Inflammatory macrophage (primary cell): ENCODE measurements around the gene PHKG2.

Source experiments
- DNase-seq, 2 donors: peaks; one replicate each; pipeline ENCODE4 v3.0.0-alpha.2; 2020 to 2022

Gene PHKG2

DNA sequence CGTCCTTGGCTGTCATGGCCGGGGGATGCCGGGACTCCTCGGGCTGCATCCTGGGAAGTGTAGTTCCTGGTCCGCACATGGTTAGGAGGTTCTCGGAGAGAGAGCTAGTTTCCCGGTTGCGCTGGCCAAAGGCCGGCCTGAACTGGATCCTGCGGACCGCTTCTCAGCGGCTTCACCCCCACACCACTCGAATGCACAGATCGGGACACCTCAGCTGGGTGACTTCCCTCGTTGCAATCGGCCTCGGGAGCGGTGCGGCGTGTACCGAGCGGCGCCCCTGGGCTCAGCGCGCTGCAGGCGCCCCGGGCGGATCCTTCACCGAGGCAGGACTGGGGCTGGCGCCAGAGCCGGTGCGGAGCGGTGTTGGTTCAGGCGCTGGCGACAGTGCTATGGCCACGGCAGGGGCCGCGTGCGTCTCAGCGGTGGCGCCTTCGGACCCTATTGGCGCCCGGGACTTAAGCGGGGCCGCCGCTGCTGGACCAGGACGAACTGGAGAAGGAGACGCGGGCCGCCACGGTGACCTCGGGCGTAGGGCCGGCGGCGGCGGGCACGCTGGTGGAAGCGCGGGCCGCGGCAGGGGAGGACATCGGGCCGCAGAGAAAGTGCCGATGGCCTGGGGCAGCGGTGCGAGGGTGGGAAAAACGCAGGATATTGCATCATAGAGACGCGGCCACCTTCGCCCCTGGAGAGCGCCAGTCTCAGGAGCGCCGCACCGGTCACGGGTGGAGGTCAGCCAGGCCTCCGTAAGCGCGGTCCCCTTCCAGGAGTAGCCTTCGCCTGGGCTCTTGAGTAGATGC is 27.4 kb downstream of the PHKG2 start:
- peak; percentile 72 to 82 for DNase-seq

DNA sequence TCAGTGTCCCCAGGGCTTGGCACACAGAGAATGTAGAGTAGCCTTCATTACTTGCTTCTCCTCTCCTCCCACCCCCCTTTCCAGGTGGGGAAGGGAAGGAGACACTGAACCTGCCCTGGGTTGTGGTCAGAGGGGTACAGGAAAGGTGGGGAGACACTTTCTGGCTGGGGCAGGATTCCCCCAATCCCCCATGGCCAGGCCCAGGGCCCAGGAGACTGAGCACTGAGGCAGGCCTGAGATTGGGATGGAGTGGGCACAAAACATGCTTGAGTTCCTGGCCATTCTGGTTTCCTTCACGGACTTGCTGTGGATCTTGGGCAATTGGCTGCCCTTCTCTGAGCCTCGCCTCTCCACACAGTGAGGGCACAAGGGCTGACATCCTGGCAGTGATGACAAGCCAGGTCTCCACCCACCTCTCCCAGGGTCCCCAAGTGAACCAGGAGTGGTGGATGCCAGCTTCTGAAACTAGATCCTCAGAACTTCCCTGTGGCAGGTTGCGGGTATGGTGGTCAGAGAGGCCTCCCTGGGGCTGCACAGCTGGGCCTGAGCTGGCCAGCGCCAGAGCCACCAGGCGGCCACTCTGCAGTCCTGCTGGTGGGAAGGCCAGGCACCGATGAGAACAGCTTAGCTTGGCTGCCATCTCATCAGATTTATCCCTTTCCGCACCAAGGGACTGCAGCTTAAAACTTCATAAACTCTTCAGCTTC is 29.5 kb downstream of the PHKG2 start:
- DNase-seq = no peak

DNA sequence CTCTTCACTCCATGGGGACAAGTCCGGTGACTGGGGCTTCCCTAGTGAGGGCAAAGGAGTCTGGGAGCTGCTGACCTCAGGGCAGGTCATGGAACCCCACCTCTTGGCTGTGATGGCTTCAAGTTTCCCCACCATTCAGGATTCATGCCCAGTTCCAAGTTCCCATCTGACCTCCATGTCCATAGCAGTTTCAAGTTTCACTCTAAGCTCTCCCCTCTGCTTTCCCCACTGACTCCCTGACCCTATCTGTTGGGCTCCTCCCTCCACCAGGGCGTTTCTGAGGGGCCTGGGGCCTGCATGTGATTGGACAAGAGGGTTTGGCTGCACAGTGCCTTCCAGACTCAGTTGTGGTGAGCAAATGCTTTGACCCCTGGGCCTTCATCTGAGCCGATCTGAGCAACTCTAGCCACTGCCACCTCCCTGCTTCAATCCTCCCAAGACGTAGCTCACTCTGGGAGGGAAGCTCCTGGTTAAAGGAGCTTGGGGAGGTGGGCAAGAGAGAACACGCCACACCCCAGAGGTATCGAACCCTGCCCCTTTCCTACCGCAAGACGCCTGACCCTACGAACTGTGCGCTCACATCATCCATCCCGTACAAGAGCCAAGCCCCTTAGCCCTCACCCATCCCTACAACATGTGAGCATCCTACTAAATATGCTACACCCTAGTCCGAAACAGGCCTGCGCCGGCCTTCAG is 30.5 kb downstream of the PHKG2 start:
- DNase-seq = no peak

DNA sequence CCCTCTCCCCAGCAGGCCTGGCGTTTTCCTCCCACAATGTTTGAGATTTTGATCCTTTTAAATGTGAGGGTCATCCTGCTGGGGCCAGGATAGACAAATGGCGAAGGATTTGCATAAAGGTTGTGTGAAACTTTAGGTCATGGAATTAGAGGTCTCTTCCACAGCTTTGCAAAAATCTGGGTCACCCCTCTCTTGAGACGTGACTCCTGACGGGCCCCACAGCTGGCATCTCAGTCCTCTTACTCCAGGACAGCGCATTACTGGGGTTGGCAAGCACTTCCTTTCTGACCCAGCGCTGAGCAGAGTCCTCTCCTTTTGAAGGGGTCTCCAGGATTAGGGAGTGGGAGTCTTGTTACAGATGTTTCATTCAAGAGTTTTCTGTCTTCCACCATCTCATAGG is 31.4 kb downstream of the PHKG2 start:
- DNase-seq = no peak

DNA sequence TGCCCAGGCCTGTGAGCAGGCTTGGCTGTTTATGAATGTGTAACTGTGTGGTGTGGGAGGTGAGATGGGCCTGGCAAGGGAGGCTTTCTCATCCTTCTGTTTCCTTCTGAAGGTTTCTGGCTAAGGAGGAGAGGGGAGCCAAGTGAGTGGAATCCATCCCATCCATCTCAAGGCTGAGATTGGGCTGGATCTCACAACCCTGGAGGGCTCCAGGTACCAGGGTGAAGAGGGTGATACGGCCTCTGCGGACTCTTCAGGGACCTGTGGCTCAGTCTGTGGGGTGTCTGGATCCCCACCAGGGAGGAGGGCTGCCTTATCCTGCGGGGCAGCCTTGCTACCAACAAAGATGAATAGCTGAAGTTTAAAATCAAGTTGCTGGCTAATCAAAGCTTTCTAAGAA is 31.8 kb downstream of the PHKG2 start:
- no peak for DNase-seq

DNA sequence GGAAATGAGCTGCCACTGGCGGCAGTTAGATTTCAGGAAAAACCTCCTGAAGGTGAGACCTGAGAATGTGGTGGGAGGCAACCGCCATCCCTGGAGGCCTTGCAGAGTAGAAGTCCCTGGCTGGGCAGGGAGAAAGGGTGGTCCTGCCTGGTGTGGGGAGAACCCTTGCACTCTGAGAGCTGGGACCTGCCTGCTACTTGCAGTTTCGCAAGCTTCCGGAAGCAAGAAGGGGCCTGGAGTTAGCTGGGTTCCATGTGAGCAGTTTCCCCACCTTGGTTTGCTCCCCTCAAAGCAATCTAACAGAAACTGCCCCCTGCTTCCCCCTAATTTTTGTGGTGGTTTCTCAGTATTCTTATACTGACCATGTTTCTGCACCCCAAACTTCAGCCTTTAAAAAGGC is 32.3 kb downstream of the PHKG2 start:
- no peak for DNase-seq

DNA sequence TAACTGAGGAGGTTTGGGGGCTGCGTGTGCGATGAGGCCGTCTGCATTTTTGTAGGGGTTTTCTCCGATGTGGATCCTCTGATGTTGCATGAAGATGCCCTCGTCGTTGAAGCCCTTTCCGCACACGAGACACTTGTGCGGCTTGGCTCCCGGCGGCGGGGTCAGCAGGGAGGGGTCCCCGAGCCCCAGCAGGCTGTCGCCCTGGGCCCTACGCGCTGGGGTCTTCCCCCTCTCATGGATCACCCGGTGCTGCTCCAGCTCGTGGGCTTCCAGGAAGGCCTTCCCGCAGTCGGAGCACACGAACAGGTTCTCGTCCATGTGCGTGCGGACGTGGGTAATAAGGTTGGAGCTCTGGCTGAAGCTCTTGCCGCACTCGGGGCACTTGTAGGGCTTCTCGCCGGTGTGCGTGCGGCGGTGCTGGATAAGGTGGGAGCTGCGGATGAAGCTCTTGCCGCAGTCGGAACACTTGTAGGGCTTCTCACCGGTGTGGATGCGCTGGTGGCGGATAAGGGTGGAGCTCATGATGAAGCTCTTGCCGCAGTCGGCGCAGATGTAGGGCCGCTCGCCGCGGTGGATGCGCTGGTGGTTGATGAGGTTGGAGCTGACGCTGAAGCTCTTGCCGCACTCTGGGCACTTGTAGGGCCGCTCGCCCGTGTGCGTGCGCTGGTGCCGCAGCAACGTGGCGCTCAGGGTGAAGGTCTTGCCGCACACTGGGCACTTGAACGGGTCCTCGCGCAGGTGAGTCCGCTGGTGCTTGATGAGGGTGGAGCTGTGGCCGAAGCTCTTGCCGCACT is 34.5 kb downstream of the PHKG2 start:
- no peak for DNase-seq

DNA sequence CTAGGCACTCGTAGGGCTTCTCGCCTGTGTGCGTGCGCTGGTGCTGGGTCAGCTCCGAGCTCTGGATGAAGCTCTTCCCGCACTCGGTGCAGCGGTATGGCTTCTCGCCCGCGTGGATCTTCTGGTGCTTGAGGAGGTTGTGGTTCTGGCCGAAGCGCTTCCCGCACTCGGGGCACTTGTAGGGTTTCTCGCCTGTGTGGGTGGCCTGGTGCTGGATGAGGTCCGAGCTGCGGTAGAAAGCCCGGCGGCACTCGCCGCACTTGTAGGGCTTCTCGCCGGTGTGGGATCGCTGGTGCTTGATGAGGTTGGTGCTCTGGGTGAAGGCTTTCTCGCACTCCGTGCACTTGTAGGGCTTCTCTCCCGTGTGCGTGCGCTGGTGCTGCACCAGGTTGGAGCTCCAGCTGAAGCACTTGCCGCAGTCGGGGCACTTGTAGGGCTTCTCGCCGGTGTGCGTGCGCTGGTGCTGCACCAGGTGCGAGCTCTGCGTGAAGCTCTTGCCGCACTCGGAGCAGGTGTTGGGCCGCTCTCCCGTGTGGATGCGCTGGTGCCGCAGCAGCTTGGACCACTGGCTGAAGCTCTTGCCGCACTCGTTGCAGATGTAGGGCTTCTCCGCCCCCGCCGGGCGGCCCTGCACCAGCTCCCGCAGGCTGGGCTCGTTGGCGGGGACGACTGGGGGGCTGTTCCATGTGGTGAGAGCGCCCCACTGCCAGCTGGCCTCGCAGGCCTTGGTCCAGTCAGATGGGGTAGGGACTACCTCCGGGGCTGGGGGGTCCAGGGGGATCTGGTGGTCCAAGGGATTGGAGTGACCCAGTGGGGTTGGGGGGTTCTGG is 35.3 kb downstream of the PHKG2 start:
- no peak for DNase-seq

DNA sequence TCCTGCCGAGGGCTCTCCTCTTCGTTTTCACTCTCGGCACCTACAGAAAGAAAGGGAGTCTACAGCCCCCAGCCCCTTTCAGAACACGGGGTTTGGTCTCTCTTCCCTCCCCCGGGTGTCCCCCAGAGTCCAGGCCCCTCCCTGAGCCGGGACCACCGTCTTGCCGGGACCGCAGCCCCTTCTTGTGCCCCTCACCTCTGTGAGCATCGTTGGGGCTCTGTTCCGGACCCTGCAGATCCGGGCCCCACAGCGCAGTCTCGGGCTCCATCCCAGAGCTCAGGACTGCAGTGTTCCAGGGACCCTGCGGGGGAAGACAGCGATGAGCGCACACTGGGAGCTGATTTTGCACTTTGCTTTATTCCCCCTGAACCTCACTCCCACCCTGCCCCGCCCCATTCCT is 36.0 kb downstream of the PHKG2 start:
- no peak for DNase-seq

DNA sequence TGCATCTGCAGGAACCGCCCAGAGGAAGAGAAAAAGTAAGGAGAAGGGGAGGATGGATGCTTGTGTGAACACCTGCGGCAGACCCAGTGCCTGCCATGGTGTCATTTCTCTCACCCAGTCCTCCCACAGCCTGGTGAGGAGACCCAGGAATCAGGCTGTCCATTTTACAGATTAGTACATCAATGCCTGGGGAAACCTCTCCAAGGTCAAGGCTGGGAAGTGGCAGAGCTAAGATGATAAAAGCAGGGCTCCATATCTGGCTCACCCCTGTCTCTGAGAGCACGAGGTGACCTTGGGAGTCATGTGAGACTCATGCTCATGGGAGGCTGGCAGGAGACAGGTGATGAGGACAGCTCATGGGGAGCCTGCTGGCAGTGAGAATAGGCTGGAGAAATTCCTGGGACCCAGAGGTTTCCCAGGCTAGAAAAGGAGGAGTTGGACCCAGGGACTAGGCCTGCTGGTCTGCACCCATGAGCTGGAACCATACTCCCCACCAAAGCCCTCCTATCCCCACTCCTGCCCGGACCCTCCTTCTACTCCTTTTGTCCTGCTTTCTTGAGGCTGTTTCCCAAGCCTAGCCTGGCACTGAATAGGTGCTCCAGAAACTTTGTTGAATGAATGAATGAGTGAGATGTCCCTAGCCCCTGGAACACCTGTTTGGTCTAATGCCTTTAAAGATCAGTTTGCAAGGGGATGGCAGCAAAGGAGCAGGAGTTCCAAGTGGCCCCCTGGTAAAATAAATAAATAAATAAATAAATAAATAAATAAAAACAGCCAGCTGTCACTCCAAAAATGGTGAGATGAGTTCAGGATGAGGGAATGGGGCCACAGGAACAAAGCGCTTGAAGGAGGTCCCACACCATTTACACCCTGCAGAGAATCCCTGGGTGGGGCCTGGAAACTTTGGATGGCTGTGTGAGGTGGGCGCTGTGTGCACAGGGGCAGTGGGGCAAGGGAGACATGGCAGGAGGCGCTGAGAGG is 37.2 kb downstream of the PHKG2 start:
- DNase-seq = no peak

DNA sequence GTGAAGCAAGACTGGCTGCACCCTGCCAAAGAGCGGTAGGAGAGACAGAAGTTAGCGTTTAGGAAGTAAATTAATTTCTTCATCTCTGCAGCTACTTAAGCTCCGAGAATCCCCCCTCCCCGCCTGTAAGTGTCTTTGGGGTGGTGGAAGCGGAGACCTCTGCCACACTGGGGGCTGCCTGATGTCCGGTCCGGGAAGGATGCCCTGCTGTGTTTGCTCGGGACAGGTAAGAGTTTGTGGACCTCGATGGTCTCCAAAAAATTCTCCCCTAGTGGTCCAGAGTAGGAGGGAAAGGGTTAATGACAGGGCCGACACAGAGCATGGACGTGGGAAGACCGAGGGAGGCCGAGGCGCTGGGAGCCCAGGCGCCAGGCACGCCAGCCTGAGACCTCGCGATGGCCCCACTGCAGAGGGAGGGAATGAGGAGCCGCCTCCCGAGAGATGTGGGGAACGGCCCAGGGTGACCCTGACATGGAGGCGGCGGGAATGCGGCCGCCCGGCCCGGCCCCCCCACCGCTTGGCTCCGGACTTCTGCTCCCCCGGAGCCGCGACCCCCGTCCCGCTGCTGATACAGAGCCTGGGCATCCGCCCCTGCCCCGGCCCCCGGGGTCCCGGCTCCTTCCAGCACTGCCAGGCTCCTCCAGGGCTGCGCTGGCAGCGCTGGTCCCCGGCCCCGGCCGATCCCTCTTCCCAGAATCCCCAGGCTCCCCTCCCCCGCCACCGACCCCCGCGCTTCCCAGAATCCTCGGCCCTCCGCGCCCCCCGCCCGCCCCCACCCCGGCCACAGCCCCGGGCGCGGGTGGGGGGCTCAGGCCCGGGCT is 38.1 kb downstream of the PHKG2 start:
- DNase-seq = peak; percentile 28 to 47

DNA sequence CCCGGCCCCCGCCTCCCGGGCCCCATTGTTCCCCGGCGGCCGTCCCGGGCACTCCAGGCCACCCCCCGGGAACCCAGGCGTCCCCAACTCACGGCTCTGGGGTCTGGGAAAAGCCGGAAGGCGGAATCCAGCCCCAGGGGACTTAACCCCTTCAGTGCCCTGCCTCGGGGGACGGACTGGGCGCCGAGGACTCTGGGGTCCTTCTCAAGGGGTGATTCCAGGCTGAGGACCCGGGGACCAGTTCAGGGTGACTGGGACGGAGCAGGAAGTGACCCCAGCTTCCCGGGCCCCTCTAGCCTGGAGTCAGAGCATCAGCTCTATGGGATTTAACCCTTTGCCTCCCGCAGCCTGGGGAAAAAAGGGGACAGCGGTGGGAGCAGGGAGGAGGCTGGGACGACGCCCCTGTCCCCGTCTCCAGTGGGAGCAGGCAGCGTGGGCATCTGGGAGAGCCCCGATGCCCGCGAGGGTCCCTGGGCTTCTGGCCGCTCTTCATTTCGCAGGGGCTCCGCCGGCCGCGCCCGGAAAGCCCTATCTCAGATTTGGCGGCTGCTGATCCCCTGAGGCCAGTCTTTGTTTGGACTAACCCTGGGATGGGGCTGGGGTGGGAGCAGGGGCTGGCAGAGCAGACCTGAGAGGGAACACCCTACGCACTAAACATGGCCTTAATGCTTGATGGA is 38.8 kb downstream of the PHKG2 start, which contains the start of gene ZNF629:
Gene ZNF629 (minus strand): TSS at position 270 of the 677 bp plus-strand sequence. CDS start 2,723 bp downstream, outside the sequence.
- peak; percentile 50 to 52 for DNase-seq

DNA sequence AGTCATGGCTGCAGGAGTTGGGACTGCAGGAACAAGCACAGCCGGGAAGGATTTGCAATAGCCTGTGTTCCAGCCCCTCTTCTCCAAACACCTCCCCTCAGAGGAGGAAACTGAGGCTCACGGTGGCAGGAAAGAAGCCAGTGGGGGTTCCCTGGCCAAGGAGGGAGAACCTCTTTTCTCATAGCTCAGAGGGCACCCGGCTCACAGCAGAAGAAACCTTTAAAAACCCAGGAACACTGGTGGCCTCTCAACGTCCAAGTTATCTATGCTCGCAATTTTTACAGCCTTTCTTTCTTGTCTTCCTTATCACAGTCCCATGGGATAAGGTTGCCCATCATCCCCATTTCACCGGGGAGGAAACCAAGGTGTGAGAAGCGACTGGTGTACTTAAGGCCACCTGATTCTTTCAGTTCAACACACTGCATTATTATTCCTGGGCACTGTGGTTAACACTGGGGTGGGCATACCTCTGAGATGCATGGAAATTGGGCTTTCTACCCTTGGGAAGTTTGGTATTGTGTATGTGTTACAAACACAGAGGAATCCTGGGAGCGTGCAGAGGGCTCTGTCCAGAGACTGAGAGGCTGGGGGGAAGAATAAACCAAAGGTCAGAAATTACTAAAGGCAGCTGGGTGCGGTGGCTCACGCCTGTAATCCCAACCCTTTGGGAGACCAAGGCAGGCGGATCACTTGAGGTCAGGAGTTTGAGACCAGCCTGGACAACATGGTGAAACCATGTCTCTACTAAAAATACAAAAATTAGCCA is 39.6 kb downstream of the PHKG2 start:
- DNase-seq = peak; percentile 22 to 23

DNA sequence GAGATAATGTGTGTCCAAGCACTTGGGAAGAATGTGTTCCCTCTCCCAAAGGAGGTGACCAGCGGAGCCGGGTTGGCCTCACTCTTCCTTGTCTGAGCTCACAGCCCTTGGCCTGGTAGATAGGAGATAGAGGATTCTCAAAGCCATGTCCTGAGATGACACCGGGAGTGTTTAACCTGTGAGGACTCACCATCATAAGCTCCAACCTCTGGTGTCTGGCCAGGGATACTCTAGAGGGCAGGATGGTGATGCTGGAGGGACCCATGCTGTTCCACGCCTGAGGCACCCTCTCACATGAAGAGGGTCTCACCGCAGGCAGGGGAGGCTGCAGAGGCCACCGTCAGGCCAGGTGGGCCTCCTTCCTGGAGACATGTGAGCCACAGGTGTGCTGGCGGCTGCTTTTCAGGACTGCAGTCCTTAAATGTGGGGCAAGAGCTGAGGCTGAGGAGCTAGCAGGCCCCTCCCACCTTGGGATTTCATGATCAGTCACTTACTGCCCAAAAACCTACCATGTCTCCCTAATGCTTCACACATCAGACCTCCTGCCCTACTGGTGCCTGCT is 45.4 kb downstream of the PHKG2 start:
- no peak for DNase-seq

DNA sequence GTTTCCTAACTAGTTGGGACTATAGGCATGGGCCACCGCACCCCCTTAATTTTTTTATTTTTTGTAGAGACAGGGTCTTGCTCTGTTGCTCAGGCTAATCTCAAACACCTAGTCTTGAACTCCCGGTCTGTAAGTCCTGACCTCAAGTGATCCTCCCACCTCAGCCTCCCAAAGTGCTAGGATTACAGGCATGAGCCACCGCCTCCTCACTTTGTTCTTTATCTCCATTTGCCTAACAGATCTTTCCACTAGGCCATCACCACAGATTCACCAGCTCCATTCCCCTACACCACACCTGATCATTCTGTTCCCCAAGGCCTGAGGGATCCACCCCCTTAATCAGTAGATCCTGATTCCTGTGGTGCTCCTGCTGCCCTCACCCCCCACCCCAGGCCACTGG is 46.4 kb downstream of the PHKG2 start:
- no peak for DNase-seq

DNA sequence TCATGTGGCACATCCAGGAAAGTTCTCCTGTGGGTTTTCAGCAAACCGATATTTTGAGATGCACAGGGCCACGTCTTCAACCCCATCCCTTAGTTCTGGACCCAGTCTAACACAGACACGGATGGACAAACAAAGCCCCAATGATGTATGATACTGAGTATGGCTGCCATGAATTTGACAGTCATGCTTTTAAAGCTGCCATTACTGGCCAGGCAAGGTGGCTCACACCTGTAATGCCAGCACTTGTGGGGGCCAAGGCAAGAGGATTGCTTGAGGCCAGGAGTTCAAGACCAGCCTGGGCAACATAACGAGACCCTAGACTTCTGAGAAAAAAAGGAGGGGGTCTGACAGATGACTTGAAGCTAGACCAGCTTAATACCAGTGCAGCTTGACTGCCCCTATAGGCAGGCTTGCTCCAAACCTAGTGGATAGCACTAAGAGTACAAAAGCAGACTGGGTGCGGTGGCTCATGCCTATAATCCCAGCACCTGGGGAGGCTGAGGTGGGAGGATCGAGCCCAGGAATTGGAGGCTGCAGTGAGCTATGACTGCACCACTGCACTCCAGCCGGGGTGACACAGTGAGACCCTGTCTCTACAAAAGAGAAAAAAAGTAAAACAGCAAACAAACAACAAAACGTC is 49.6 kb downstream of the PHKG2 start:
- DNase-seq = no peak
